AG04450 (cell line): ENCODE results near the gene SPDYE5. TPM values are rescaled to one million over a fixed set of nuclear protein-coding genes. Genes with fewer than 3 reads are reported as not detected.
A peak's percentile ranks its signal among the peaks of the same experiment; 100 is the strongest.
"Not testable (repeated sequence)": the region's sequence is repeated elsewhere in the genome, so short reads cannot be mapped to it uniquely, and the experiment has no call there.

Experiments
- CTCF ChIA-PET: fragments of 300-600, 350-600 bp; formaldehyde crosslinking; extraction: SDS; loops from one replicate; lab custom pipeline; 2022; ENCODE audit warnings: antibody characterized with exemption, inconsistent platforms; lab: Charles Lee
- POLR2A ChIA-PET: fragments of 350-600 bp; formaldehyde crosslinking; extraction: SDS; loops from one replicate; lab custom pipeline; 2021; ENCODE audit warnings: antibody characterized with exemption, inconsistent platforms; lab: Yijun Ruan, JAX
- DNase-seq: peaks from one replicate; pipeline ENCODE4 v3.0.0-alpha.2; 2011; ENCODE audit warnings: low read depth, low spot score
- H3K27ac ChIP-seq: one replicate; pipeline ENCODE4 v1.5.1; 2012; ENCODE audit warnings: low read depth, low read length, control low read depth
- H3K27me3 ChIP-seq: one replicate; pipeline ENCODE4 v1.6.0; 2012; ENCODE audit warnings: low read length; ENCODE audit not compliant: control insufficient read depth, insufficient read depth
- H3K4me3 ChIP-seq: 2 replicates; pipeline ENCODE4 v1.5.1; 2011; ENCODE audit warnings: mild to moderate bottlenecking, low read depth, low read length, control low read depth
- H3K9me3 ChIP-seq: 2 replicates; pipeline ENCODE4 v1.5.1; 2012; ENCODE audit warnings: low read length; ENCODE audit not compliant: control insufficient read depth, insufficient read depth
- CTCF ChIP-seq: IDR thresholded peaks from 2 replicates; pipeline ENCODE4 v1.5.1; 2011; ENCODE audit warnings: low read depth, low read length, control low read depth, inconsistent platforms
- polyA minus RNA-seq: library from RNA; depleted of rRNA, polyadenylated mRNA; stranded (reverse); fragments of >200 nt; gene quantifications from 2 replicates; pipeline ENCODE4 v1.2.3, GENCODE V29; 2011; rRNA and poly(A)+ RNA removed
- polyA plus RNA-seq: library from polyadenylated mRNA; depleted of rRNA; stranded (reverse); fragments of >200 nt; gene quantifications from 2 replicates; pipeline ENCODE4 v1.2.3, GENCODE V29; 2011; rRNA removed

The SPDYE5 gene
- polyA plus RNA-seq: not detected in 2 replicates
- polyA minus RNA-seq: not detected in 2 replicates

- POLR2A ChIA-PET, DNase-seq, CTCF ChIA-PET: not testable (repeated sequence)
These were observed at the start of gene SPDYE5 for GRCh38 chr7:75492020-75492419. Gene SPDYE5 (plus strand): TSS chr7:75492320. CDS start chr7:75494048, 1,728 bp downstream.

GRCh38 chr7:75442465-75443111 lies 49.5 kb upstream of the SPDYE5 start:
- peak overlapping the region; percentile 63 for H3K4me3 ChIP-seq
- DNase-seq, H3K9me3 ChIP-seq, H3K27me3 ChIP-seq, POLR2A ChIA-PET, CTCF ChIA-PET: not testable (repeated sequence)
- H3K27ac ChIP-seq: peak overlapping the region; percentile 75

More at GRCh38 chr7:75492020-75492419, at the start of gene SPDYE5:
- H3K27me3 ChIP-seq, H3K9me3 ChIP-seq, H3K4me3 ChIP-seq, H3K27ac ChIP-seq: not testable (repeated sequence)

GRCh38 chr7:75449946-75450345 lies 42.2 kb upstream of the SPDYE5 start:
- H3K9me3 ChIP-seq, POLR2A ChIA-PET, H3K27me3 ChIP-seq, DNase-seq, CTCF ChIA-PET, H3K4me3 ChIP-seq, H3K27ac ChIP-seq: not testable (repeated sequence)

GRCh38 chr7:75452494-75452955 lies 39.6 kb upstream of the SPDYE5 start:
- H3K4me3 ChIP-seq, DNase-seq, H3K27ac ChIP-seq, POLR2A ChIA-PET, H3K27me3 ChIP-seq, H3K9me3 ChIP-seq: not testable (repeated sequence)
- TF ChIP-seq CTCF: peak; percentile 45
- CTCF ChIA-PET: interaction anchor here (0.7 kb wide), 1 partner anchor 568 kb away, joined by 3 read pairs; no protein-coding TSS in a partner anchor

- POLR2A ChIA-PET, H3K9me3 ChIP-seq, H3K27me3 ChIP-seq, DNase-seq, H3K27ac ChIP-seq, CTCF ChIA-PET, H3K4me3 ChIP-seq: not testable (repeated sequence)
These were observed 35.7 kb upstream of the SPDYE5 start for GRCh38 chr7:75456403-75456802.

GRCh38 chr7:75458034-75458433 lies 34.1 kb upstream of the SPDYE5 start:
- H3K4me3 ChIP-seq, H3K9me3 ChIP-seq, H3K27me3 ChIP-seq, POLR2A ChIA-PET, H3K27ac ChIP-seq, DNase-seq, CTCF ChIA-PET: not testable (repeated sequence)

- H3K27me3 ChIP-seq, DNase-seq, CTCF ChIA-PET, H3K9me3 ChIP-seq, H3K27ac ChIP-seq, H3K4me3 ChIP-seq, POLR2A ChIA-PET: not testable (repeated sequence)
These were observed 31.6 kb upstream of the SPDYE5 start for GRCh38 chr7:75460541-75460940.

GRCh38 chr7:75470166-75470565 lies 22.0 kb upstream of the SPDYE5 start:
- H3K9me3 ChIP-seq, H3K4me3 ChIP-seq, H3K27ac ChIP-seq, DNase-seq, CTCF ChIA-PET, H3K27me3 ChIP-seq, POLR2A ChIA-PET: not testable (repeated sequence)

GRCh38 chr7:75477457-75477856 lies 14.7 kb upstream of the SPDYE5 start:
- POLR2A ChIA-PET, DNase-seq, H3K4me3 ChIP-seq, H3K9me3 ChIP-seq, H3K27me3 ChIP-seq, CTCF ChIA-PET, H3K27ac ChIP-seq: not testable (repeated sequence)

GRCh38 chr7:75480313-75480712 lies 11.8 kb upstream of the SPDYE5 start:
- CTCF ChIA-PET, H3K9me3 ChIP-seq, H3K27me3 ChIP-seq, DNase-seq, POLR2A ChIA-PET, H3K27ac ChIP-seq, H3K4me3 ChIP-seq: not testable (repeated sequence)

- H3K27ac ChIP-seq, DNase-seq, POLR2A ChIA-PET, CTCF ChIA-PET, H3K27me3 ChIP-seq, H3K9me3 ChIP-seq: not testable (repeated sequence)
- peak overlapping the region; percentile 71 for H3K4me3 ChIP-seq
These were observed 6.7 kb upstream of the SPDYE5 start for GRCh38 chr7:75485355-75485978.
